ENCODE results near the gene ANXA6. TPM values are rescaled to one million over a fixed set of nuclear protein-coding genes. Genes with fewer than 3 reads are reported as not detected.

ANXA6 gene
- total and polyA plus RNA-seq, 9 of the 15 experiments (the other 6 are each of a cell fraction or from before 2014, with no cell fraction given): 0.70 to 13.2 (median 8.3) TPM

- no peak for TF ChIP-seq CHD7 (IDR thresholded peaks at IDR 0.05; ENCODE audit: low read depth, low read length)
- TF ChIP-seq RCOR1 (IDR thresholded peaks at IDR 0.05; ENCODE audit: borderline replicate concordance in 1 of 2, low read depth in 2 of 2, low read length in 2 of 2): 0 out of 4 replicates have a peak, but pooled peaks of 1 of the 2 experiments have one; percentile 14
- TF ChIP-seq TOE1 (IDR thresholded peaks at IDR 0.05; ENCODE audit: borderline replicate concordance): no peak
- TF ChIP-seq TOE1 (CRISPR knock-in tag; IDR thresholded peaks at IDR 0.05; ENCODE audit: borderline replicate concordance, low read depth): no peak
- TF ChIP-seq EGR1 (conservative IDR thresholded peaks at IDR 0.05): no peak
These were observed 26.9 kb upstream of the ANXA6 start (continued) for GRCh38 chr5:151184316-151185042.
